Measurements from ENCODE around the gene HAUS2. TPM values are rescaled to one million over a fixed set of nuclear protein-coding genes. Genes with fewer than 3 reads are reported as not detected.

Gene HAUS2
- polyA plus RNA-seq, 2 of the 4 experiments (the other 2 are of a cell fraction): 15.7 to 31.0 TPM

- no peak for TF ChIP-seq PBX3 (IDR thresholded peaks at IDR 0.05)
- no peak for TF ChIP-seq CHD4 (IDR thresholded peaks at IDR 0.05; ENCODE audit: borderline replicate concordance)
- no peak for TF ChIP-seq ZFP36 (IDR thresholded peaks at IDR 0.05; ENCODE audit: borderline replicate concordance, partially characterized antibody)
- no peak for TF ChIP-seq CBX2 (IDR thresholded peaks at IDR 0.05; ENCODE audit: borderline replicate concordance, low read depth)
- no peak for TF ChIP-seq TP53 (CRISPR knock-in tag; IDR thresholded peaks at IDR 0.05)
- no peak for TF ChIP-seq HDAC2 (IDR thresholded peaks at IDR 0.05)
- no peak for TF ChIP-seq SMC3 (IDR thresholded peaks at IDR 0.05)
- no peak for TF ChIP-seq EHF (CRISPR knock-in tag; IDR thresholded peaks at IDR 0.05)
- TF ChIP-seq NPAS2 (CRISPR knock-in tag; IDR thresholded peaks at IDR 0.05; ENCODE audit: borderline replicate concordance): no peak
- no peak for TF ChIP-seq GATA3 (IDR thresholded peaks at IDR 0.05; ENCODE audit: borderline replicate concordance)
- no peak for TF ChIP-seq NR3C1 (IDR thresholded peaks at IDR 0.05)
- no peak for TF ChIP-seq RNF2 (IDR thresholded peaks at IDR 0.05; ENCODE audit: borderline replicate concordance, low read depth)
- TF ChIP-seq, protein P1, sequence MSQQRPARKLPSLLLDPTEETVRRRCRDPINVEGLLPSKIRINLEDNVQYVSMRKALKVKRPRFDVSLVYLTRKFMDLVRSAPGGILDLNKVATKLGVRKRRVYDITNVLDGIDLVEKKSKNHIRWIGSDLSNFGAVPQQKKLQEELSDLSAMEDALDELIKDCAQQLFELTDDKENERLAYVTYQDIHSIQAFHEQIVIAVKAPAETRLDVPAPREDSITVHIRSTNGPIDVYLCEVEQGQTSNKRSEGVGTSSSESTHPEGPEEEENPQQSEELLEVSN (IDR thresholded peaks at IDR 0.05; ENCODE audit: borderline replicate concordance, low read depth): no peak
- no peak for TF ChIP-seq POLR2AphosphoS2 (conservative IDR thresholded peaks at IDR 0.05; ENCODE audit: low read length)
- TF ChIP-seq MAFK (IDR thresholded peaks at IDR 0.05; ENCODE audit: partially characterized antibody): no peak
- no peak for TF ChIP-seq EP300 (IDR thresholded peaks at IDR 0.05)
- TF ChIP-seq, protein P2, sequence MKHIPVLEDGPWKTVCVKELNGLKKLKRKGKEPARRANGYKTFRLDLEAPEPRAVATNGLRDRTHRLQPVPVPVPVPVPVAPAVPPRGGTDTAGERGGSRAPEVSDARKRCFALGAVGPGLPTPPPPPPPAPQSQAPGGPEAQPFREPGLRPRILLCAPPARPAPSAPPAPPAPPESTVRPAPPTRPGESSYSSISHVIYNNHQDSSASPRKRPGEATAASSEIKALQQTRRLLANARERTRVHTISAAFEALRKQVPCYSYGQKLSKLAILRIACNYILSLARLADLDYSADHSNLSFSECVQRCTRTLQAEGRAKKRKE (CRISPR knock-in tag; IDR thresholded peaks at IDR 0.05; ENCODE audit: low read depth): no peak
- no peak overlapping the region for H3K27ac ChIP-seq
- ChIA-PET CTCF (interaction anchor here (0.6 to 0.7 kb wide), 3 partner anchors 41 to 382 kb away, joined by 3 read pairs; no protein-coding TSS in a partner anchor), POLR2A (no interaction called here)
- H3K4me1 ChIP-seq: no peaks in the 10 kb centered on the region
- no peak for FAIRE-seq
- DNase-seq (ENCODE audit: low read depth in 1 of 2, low spot score in 1 of 2): no peak
- no peak overlapping the region for H3K4me3 ChIP-seq
- H3K9me3 ChIP-seq: no peaks in the 10 kb centered on the region
- 82% methylated on average over 7 of the region's 7 CpGs for WGBS (ENCODE audit: missing lambda C conversion rate)
- no peak overlapping the region for H3K4me2 ChIP-seq
- ATAC-seq: no peak
Observed at GRCh38 chr15:42608752-42609488, 60.3 kb downstream of the HAUS2 start.

- ChIA-PET CTCF (interaction anchor here (1.0 kb wide), 1 partner anchor 19 kb away, joined by 3 read pairs; no protein-coding TSS in a partner anchor), POLR2A (no interaction called here)
- ATAC-seq (no peak), FAIRE-seq (no peak), DNase-seq (ENCODE audit: low read depth in 1 of 2, low spot score in 1 of 2) (no peak)
- Histone ChIP-seq H3K9me3 (no peaks in the 10 kb centered on the region), H3K27ac (no peak overlapping the region), H3K4me3 (no peak overlapping the region), H3K4me2 (no peak overlapping the region), H3K4me1 (no peaks in the 10 kb centered on the region)
- 40% methylated on average over 1 of the region's 1 CpG for WGBS (ENCODE audit: missing lambda C conversion rate)
- TF ChIP-seq KDM1A (IDR thresholded peaks at IDR 0.05; ENCODE audit: low read depth) (no peak), ZC3H11A (IDR thresholded peaks at IDR 0.05) (no peak), MYC (IDR thresholded peaks at IDR 0.05; ENCODE audit: borderline replicate concordance, low read length) (no peak), RFX5 (IDR thresholded peaks at IDR 0.05) (no peak), BHLHE40 (IDR thresholded peaks at IDR 0.05; ENCODE audit: low read depth, low read length) (no peak), KDM5A (IDR thresholded peaks at IDR 0.05) (no peak)
Observed at GRCh38 chr15:42611532-42611931, 62.9 kb downstream of the HAUS2 start.

All from A549 (cell line).